Right lobe of liver (tissue), 4 donors: ENCODE data around the gene KCNJ6.

Experiments
- CTCF ChIP-seq, 4 donors: fragments of 200-600 bp in 3 of 4; fragments of 450-650 bp in 1 of 4; IDR thresholded peaks; one replicate each; pipeline versions ENCODE4 v1.5.1 to v1.8.0; 2016 to 2022; ENCODE audit warnings: antibody characterized with exemption in 4 of 4, mild to moderate bottlenecking in 2 of 4
- POLR2A ChIP-seq: fragments of 450-650 bp; IDR thresholded peaks from one replicate; pipeline ENCODE4 v1.6.1; 2017; ENCODE audit warnings: antibody characterized with exemption, mild to moderate bottlenecking
- donor health status: DM: no; HTN: no; CAD: no.
- donor health status: DM: no; HTN: no; CAD: no.
- donor health status: DM: no; HTN: yes; CAD: no.

- TF ChIP-seq POLR2A (no peak), CTCF (IDR thresholded peaks at IDR 0.05) (no peak)
Measured at GRCh38 chr21:37683396-37684114, 232.7 kb downstream of the KCNJ6 start.
